Stimulated activated CD8-positive, alpha-beta memory T cell treated with anti-CD3 and anti-CD28 coated beads, Interleukin-4, amount 100 ng/mL, for 48 hours (primary cell): ENCODE measurements around the gene C19orf38.
"Not testable (repeated sequence)": the region's sequence is repeated elsewhere in the genome, so short reads cannot be mapped to it uniquely, and the experiment has no call there.

Source experiments
- DNase-seq: peaks from one replicate; pipeline ENCODE4 v3.0.0-alpha.2; 2020

C19orf38 gene

GRCh38 chr19:10852941-10853340 lies 4.7 kb downstream of the C19orf38 start:
- no peak for DNase-seq

GRCh38 chr19:10854350-10855089 lies 6.3 kb downstream of the C19orf38 start:
- DNase-seq, result no peak

GRCh38 chr19:10855879-10856522 lies 7.8 kb downstream of the C19orf38 start:
- DNase-seq, result peak; percentile 52

GRCh38 chr19:10856899-10857298 lies 8.7 kb downstream of the C19orf38 start:
- DNase-seq, result not testable (repeated sequence)

GRCh38 chr19:10858204-10858828 lies 10.1 kb downstream of the C19orf38 start:
- DNase-seq, result peak; percentile 72

- peak; percentile 64 for DNase-seq
Observed at GRCh38 chr19:10861103-10861651, 13.0 kb downstream of the C19orf38 start.

GRCh38 chr19:10862561-10863106 lies 14.4 kb downstream of the C19orf38 start:
- DNase-seq, result no peak

- no peak for DNase-seq
Observed at GRCh38 chr19:10863107-10863717, 15.0 kb downstream of the C19orf38 start.

- DNase-seq, result peak; percentile 92
Observed at GRCh38 chr19:10864538-10864899, 16.3 kb downstream of the C19orf38 start.

GRCh38 chr19:10866495-10866894 lies 18.3 kb downstream of the C19orf38 start:
- DNase-seq, result no peak

GRCh38 chr19:10868872-10869547 lies 20.8 kb downstream of the C19orf38 start:
- DNase-seq, result no peak

GRCh38 chr19:10869872-10870311 lies 21.7 kb downstream of the C19orf38 start:
- DNase-seq, result not testable (repeated sequence)

- DNase-seq, result no peak
Observed at GRCh38 chr19:10870501-10870954, 22.3 kb downstream of the C19orf38 start.

- DNase-seq, result peak; percentile 99
Observed at GRCh38 chr19:10870955-10871603, 22.9 kb downstream of the C19orf38 start, which contains the start of gene CARM1. CARM1 (plus strand) TSS chr19:10871553; CDS start chr19:10871703, 150 bp downstream.

- peak; percentile 51 for DNase-seq
Observed at GRCh38 chr19:10871711-10872545, 23.7 kb downstream of the C19orf38 start.

- no peak for DNase-seq
Observed at GRCh38 chr19:10872546-10873107, 24.4 kb downstream of the C19orf38 start.

- no peak for DNase-seq
Observed at GRCh38 chr19:10874024-10874423, 25.8 kb downstream of the C19orf38 start.

- peak; percentile 37 for DNase-seq
Observed at GRCh38 chr19:10876459-10877240, 28.4 kb downstream of the C19orf38 start.

- not testable (repeated sequence) for DNase-seq
Observed at GRCh38 chr19:10877608-10878007, 29.4 kb downstream of the C19orf38 start.
